Hematopoietic multipotent progenitor cell treated with erythropoietin and hydrocortisone succinate and interleukin-3 and kit ligand, for 15 days (in vitro differentiated cells): Measurements from ENCODE around the gene CACNG4.

Experiments used
- DNase-seq: peaks from one replicate; pipeline ENCODE4 v3.0.0-alpha.2; 2015; ENCODE audit warnings: low spot score

The CACNG4 gene

GRCh38 chr17:66963909-66964771 is at the start of gene CACNG4:
TSS of gene CACNG4 (plus strand) at chr17:66964707. CDS start at chr17:66964912, 205 bp downstream.
- no peak for DNase-seq

- no peak for DNase-seq
These were observed 49.3 kb upstream of the CACNG4 start for GRCh38 chr17:66915204-66915611.

- no peak for DNase-seq
These were observed 48.7 kb upstream of the CACNG4 start for GRCh38 chr17:66915792-66916191.

GRCh38 chr17:66916946-66917345 is 47.6 kb upstream of the CACNG4 start:
- no peak for DNase-seq

- no peak for DNase-seq
These were observed 45.6 kb upstream of the CACNG4 start for GRCh38 chr17:66918896-66919295.

GRCh38 chr17:66920435-66920834 is 44.1 kb upstream of the CACNG4 start:
- DNase-seq, result no peak

GRCh38 chr17:66920950-66921349 is 43.6 kb upstream of the CACNG4 start:
- no peak for DNase-seq

- no peak for DNase-seq
These were observed 40.6 kb upstream of the CACNG4 start for GRCh38 chr17:66923886-66924285.

- no peak for DNase-seq
These were observed 38.6 kb upstream of the CACNG4 start for GRCh38 chr17:66925811-66926500.

GRCh38 chr17:66928949-66929348 is 35.6 kb upstream of the CACNG4 start:
- DNase-seq, result no peak

- DNase-seq, result no peak
These were observed 34.9 kb upstream of the CACNG4 start for GRCh38 chr17:66929591-66929990.

- no peak for DNase-seq
These were observed 33.6 kb upstream of the CACNG4 start for GRCh38 chr17:66930933-66931332.

- no peak for DNase-seq
These were observed 32.2 kb upstream of the CACNG4 start for GRCh38 chr17:66932311-66932710.

GRCh38 chr17:66934040-66934439 is 30.5 kb upstream of the CACNG4 start:
- no peak for DNase-seq

- DNase-seq, result no peak
These were observed 28.8 kb upstream of the CACNG4 start for GRCh38 chr17:66935717-66936116.

- DNase-seq, result no peak
These were observed 25.9 kb upstream of the CACNG4 start for GRCh38 chr17:66938656-66939055.

GRCh38 chr17:66939461-66940114 is 24.9 kb upstream of the CACNG4 start:
- no peak for DNase-seq

GRCh38 chr17:66941249-66941648 is 23.3 kb upstream of the CACNG4 start:
- no peak for DNase-seq

GRCh38 chr17:66941773-66942450 is 22.6 kb upstream of the CACNG4 start:
- DNase-seq, result no peak

- no peak for DNase-seq
These were observed 21.8 kb upstream of the CACNG4 start for GRCh38 chr17:66942451-66943264.

- DNase-seq, result no peak
These were observed 21.0 kb upstream of the CACNG4 start for GRCh38 chr17:66943484-66943883.
